GM11168 (cell line): ENCODE results near the gene SERPINB1.

Source experiments
- in situ Hi-C: fragments of 300-500 bp; cut with MboI; formaldehyde crosslinking; loops from one replicate; pipeline ENCODE4 v1.12.0; 2022; ENCODE audit warnings: low sequenced_read_pairs; ENCODE audit not compliant: unreplicated experiment

The SERPINB1 gene

GRCh38 chr6:2851727-2852513 lies 10.3 kb upstream of the SERPINB1 start:
- in situ Hi-C loops: loop anchor here (5.0 kb wide), 1 partner anchor 60 kb away; no protein-coding TSS in a partner anchor

- in situ Hi-C loops: loop anchor here (5.0 kb wide), 1 partner anchor 62 kb away; no protein-coding TSS in a partner anchor
These were observed 9.0 kb upstream of the SERPINB1 start for GRCh38 chr6:2850538-2851113.

- in situ Hi-C loops: no loop called here
These were observed 7.2 kb upstream of the SERPINB1 start for GRCh38 chr6:2848851-2849250.

- in situ Hi-C loops: no loop called here
These were observed 4.2 kb upstream of the SERPINB1 start for GRCh38 chr6:2845880-2846208.

GRCh38 chr6:2844008-2844407 lies 2.3 kb upstream of the SERPINB1 start:
- in situ Hi-C loops: no loop called here

- in situ Hi-C loops: no loop called here
These were observed 1.6 kb upstream of the SERPINB1 start for GRCh38 chr6:2843138-2843740.

- in situ Hi-C loops: no loop called here
These were observed 483 bp upstream of the SERPINB1 start for GRCh38 chr6:2842139-2842552.

- in situ Hi-C loops: no loop called here
These were observed 958 bp downstream of the SERPINB1 start for GRCh38 chr6:2840749-2841061.

- in situ Hi-C loops: no loop called here
These were observed 1.5 kb downstream of the SERPINB1 start for GRCh38 chr6:2839982-2840748.

- in situ Hi-C loops: no loop called here
These were observed 2.3 kb downstream of the SERPINB1 start for GRCh38 chr6:2839195-2839981.

GRCh38 chr6:2838251-2838650 lies 3.4 kb downstream of the SERPINB1 start:
- in situ Hi-C loops: no loop called here

- in situ Hi-C loops: no loop called here
These were observed 7.4 kb downstream of the SERPINB1 start for GRCh38 chr6:2834262-2834661.

- in situ Hi-C loops: no loop called here
These were observed 10.3 kb downstream of the SERPINB1 start for GRCh38 chr6:2831392-2831791.

- in situ Hi-C loops: no loop called here
These were observed 11.5 kb downstream of the SERPINB1 start for GRCh38 chr6:2830183-2830582.

GRCh38 chr6:2829253-2829652 lies 12.4 kb downstream of the SERPINB1 start:
- in situ Hi-C loops: no loop called here

- in situ Hi-C loops: no loop called here
These were observed 13.0 kb downstream of the SERPINB1 start for GRCh38 chr6:2828629-2829028.

- in situ Hi-C loops: no loop called here
These were observed 14.5 kb downstream of the SERPINB1 start for GRCh38 chr6:2827142-2827541.

- in situ Hi-C loops: no loop called here
These were observed 15.5 kb downstream of the SERPINB1 start for GRCh38 chr6:2826131-2826530.

- in situ Hi-C loops: no loop called here
These were observed 18.4 kb downstream of the SERPINB1 start for GRCh38 chr6:2823104-2823850.

- in situ Hi-C loops: no loop called here
These were observed 20.1 kb downstream of the SERPINB1 start for GRCh38 chr6:2821554-2821953.
